ENCODE measurements around the gene RAB17.
A peak's percentile ranks its signal among the peaks of the same experiment; 100 is the strongest.
"Not testable (repeated sequence)": the region's sequence is repeated elsewhere in the genome, so short reads cannot be mapped to it uniquely, and the experiment has no call there.

The RAB17 gene

DNA sequence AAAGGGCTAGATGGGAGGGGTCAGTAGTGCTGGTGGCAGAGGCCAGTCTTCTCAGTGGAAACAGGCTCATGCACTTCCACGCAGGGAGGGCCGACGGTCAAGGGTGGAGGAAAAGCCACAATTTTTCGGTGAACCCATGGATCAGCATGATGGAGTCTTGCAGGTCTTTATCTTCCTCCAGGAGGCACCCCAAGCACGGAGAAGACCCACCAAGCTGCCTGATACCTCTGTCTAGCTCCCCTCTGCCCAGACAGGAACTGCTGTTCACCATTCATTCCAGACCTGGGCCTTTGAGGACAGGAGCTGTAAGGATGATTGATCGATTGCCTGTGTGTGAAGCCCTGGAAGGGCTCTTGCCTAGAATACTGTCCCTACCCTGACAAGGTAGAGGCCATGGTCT lies 34.0 kb upstream of the RAB17 start:
- DNase-seq (ENCODE audit: low spot score) = no peak

DNA sequence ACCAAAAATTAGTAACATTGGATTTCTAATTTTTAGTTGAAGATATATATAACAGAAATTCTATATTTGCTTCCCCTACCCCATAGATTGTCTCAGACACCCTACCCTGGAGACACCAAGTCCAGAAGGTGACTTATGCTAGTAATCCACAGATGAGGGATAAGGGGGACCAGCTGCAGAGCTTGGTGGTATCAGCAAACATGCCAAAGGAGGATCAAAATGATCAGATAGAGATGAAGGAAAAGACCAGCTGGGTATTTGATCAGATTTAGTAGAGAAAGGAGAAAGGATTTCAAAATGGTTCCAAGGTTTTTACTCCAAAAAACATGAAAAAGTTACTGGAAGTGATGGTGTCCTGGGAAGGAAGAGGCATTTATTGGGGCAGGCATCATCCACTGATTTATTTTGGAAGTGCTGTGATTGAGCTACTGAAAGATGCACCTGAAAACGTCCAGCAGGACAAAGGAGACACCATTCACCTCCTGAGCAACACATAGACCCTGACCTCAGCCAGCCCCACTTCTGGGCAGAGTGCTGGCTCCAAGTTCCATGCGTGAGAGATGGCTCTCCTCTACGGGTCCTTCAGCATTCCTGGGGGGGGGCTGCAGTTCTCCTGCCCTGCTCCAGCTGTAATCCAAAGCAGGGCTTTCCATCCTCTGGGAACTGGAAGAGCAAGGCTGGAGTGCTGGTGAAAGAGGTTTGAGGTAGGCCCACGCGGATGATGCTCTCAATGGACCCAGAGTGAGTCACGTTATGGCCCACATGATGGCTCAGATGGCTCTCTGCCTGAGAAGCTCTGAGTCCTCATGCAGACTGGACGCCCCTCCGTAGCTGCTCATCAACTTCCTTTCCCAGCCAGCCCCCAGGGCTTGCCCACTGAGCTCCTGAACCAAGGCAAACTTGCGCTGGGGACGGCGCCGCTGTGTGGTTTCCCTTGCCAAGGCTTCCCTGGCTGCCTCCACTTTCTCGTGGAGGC lies 33.2 kb upstream of the RAB17 start:
- DNase-seq (ENCODE audit: low spot score) = no peak

DNA sequence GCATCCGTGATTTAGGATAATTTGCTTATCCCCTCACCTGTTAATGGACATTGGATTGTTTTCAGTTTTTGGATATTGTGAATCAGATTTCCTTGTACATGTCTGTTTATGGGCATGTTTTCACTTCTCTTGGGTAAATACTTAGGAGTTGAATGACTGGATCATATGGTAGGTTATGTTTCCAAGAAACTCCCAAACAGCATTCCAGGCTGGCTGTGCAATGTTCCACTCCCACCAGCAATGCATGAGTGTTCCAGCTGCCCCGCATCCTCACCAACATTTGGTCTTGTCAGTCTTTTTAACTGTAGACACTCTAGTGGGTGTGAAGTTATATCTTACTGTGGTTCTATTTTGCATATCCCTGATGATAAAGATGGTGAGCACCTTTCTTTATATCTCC lies 27.9 kb upstream of the RAB17 start:
- DNase-seq (ENCODE audit: low spot score) = peak; percentile 73

DNA sequence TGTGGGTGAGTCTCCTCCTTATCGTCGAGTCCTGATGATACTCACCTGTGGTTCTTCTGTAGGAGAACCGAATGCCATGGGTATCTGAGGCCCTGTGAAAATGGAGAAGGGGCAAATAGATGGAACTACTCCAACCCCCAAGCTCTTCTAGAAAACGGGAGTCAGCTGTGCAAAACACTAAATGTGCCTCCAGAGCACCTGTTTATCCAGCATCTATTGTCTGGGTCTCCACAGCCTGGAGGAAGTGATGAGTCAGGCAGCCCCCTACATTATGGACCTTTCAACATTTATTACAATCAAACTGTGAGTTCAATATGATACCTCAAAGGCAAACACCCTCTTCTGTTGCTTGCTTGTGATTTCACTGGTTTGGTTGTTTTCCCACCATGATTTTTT lies 27.1 kb upstream of the RAB17 start:
- no peak for DNase-seq (ENCODE audit: low spot score)

DNA sequence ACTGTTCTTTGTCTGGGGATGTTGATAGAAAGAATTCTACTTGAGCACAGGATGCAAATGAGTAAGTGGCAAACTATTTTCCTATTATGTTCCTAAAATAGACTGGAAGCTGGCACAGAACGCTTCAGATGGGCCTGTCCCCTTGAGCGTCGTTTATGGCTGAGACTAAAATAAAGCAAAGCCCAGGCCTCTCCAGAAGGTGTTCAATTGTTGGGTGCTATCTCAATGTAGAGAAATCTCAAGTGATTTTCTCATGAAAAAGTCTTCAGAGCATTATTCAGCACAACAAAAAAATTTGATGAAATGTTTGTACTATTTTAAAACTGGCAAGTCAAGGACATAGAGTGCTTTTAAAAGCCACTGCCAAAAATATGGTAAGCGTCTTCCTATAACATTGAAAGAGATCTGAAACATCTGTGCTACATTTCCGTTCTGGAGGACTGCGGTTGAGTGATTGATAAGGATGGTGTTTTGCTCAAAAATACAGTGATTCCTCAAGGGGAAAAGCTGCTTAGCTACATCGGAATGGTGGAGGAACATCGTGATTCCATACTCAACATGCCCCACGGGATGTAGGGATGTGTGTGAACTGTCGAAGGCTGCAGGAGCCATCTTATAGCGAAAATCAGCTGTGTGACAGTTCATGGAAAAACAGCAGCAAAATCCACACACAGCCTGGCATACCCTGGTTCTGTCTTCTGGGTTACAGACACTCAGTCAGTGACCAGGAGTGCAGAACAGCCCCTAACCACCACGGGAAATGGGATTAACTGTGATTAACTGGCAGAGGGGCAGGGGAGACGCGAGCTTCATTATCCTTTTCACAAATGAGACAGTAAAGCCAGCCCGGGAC lies 26.4 kb upstream of the RAB17 start:
- peak; percentile 82 for DNase-seq (ENCODE audit: low spot score)

DNA sequence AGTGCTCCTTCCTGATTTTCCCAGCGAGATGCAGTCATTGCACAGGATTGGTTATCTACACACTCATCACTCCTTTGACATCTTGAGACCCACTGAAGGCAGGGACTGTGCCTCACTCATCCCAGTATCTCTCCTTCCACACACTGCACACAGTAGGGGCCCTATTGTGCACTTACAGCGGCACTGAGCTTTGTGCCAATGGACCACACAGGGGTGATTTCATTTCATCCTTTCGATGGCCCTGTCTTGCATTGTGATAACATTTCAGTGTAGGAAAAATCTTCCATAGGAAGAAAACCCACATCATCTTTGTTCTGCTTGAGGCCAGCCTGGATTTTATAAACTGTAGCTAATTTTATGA lies 25.8 kb upstream of the RAB17 start:
- no peak for DNase-seq (ENCODE audit: low spot score)

DNA sequence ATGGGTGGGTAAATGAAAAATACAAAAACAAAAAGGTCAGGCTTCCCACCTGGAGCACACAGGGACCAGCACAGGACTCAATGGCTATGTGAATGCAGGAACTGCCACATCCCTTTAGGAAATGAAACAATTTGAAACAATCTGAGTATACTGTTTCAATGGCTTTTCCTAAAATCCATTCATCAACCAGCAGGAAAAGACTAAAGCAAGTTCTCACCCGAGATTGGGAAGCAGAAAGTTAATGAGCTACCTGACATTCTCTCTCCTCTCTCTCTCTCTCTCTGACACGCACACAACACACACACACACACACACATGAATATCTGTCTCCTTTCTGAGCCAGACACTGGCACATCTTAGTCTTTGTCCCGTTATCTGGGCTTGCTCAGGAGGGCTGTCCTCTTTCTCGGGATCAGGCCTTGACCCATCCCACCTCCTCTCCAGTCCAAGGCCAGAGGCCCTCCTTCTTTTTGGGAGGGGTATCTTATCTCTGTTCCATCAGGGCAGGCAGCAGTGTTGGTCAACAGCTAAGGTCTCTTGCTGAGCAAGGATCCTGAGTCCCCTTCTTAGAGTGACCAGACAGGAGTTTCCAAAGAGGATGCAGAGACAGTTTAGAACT lies 25.2 kb upstream of the RAB17 start:
- DNase-seq (ENCODE audit: low spot score) = no peak

DNA sequence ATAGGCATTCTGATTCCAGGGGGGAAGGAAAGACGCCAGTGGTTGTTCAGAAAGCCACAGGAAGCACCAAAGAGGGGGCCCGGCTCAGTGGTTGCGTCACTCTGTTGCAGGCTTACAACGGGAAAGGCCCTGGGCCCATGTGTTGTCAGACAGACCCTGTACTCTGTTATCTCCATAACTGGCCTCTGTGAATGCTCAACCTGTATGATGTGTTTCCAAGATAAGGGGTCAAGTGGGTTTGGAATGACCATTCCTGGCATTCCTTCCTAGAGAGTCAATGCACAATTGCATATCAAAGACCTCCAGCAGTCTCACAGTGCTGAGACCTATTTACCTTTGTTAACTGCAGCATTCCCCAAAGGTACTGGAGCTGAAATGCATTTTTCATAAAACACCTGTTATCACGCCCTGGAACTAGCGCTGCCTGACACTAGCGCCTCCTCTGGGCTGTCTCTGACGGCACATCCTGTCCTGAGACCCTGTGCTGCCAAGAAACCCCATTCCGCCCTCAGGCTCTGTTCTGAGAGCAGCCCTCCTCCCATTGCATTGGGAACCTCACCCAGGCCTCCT lies 23.7 kb upstream of the RAB17 start:
- DNase-seq (ENCODE audit: low spot score) = no peak

DNA sequence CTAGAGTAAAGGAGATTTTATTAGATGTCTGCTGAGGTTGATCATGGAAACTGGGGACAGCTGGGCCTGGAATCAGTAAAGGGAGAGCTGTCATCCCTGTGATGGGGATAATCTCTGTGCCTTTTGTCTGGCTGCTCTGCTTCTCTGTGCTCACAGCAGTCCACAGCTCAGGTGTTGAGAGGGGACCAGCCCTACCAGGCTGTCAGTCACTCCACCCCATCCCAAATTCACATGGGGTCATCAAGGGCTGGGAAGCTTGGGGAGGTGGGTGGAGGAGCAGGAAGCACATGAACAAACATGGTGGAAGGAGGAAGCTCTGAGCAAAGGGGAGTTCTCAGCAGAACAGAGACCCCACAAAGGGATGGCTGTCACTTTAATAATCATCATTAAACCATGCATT lies 23.1 kb upstream of the RAB17 start:
- no peak for DNase-seq (ENCODE audit: low spot score)

DNA sequence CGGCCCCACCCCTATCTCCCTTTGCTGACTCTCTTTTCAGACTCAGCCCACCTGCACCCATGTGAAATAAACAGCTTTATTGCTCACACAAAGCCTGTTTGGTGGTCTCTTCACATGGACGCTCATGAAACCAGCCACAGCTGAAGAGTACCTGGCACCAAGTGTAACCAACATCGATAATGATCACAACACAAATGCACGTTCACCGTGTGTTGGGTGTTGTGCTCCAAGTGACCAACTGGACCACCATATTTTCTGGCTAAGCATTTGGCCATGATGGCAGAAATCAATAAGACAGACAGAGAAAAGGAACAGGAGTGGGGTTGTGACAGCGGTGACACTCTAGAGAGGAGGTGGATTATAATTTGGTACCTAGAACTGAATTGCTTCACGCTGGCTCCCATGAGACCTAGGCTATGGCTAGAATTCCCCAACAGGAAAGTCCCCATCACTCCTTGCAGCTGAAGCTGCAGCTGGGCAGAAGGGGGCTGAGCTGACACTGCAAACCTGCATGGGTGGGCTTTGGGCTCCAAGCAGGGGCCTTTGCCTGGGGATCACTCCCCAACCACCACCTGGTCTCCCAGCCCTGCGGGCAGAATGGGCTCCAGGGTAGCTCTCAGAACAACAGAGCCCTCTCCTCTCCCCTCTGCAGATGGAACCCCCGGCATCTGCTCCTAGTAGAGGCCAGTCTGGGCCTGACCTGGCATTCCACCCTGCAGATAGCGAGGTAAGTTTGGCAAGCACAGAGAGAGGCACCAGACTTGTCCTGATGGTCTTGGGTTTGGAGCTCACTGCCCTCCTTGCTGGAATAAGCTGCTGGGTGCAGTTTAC lies 22.2 kb upstream of the RAB17 start:
- no peak for DNase-seq (ENCODE audit: low spot score)

DNA sequence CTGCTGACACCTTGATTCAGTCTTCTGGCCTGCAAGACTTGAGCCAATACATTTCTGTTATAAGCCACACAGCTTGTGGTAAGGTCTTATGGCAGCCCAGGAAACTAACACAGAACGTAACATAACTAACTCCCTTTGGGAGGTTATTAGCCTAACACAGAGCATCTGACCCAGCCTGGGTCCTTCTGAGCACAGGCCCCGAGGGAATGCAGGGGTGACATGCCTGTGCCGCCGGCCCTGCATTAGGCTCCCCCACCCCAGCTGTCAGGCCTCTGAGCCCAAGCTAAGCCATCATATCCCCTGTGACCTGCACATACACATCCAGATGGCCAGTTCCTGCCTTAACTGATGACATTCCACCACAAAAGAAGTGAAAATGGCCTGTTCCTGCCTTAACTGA lies 16.0 kb upstream of the RAB17 start:
- DNase-seq (ENCODE audit: low spot score) = not testable (repeated sequence)

DNA sequence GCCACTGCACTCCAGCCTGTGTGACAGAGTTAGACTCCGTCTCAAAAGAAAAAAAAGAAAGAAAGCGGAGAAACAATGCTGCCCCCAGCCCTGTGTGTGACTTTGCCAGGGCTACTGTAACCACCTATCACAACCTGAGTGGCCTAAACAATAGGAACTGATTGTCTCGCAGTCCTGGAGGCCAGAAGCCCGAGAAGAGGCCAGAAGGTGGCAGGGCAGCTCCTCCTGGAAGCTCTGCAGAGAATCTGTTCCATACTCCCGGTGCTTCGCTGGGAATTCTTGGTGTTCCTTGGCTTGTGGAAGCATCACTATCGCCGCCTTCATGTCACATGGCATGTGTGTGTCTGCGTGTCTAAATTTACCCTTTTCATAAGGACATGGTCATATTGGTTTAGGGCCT lies 14.4 kb upstream of the RAB17 start:
- peak; percentile 55 for DNase-seq (ENCODE audit: low spot score)

DNA sequence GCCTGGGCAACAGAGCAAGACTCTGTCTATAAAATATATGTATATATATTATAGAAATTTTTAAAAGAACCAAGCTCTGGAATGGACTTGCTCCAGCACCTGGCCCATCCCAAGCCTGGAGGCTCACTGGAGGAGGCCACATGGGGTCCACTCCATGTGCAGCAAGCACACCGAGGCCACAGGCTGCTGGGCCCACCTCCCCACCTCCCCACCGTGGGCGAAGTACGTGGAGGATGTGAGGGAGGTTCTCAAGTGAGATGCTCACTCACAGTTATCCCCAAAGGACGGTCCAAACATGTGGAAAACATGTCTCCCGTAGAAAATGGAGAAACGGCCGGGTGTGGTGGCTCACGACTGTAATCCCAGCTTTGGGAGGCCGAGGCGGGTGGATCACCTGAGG lies 13.9 kb upstream of the RAB17 start:
- DNase-seq (ENCODE audit: low spot score) = no peak

DNA sequence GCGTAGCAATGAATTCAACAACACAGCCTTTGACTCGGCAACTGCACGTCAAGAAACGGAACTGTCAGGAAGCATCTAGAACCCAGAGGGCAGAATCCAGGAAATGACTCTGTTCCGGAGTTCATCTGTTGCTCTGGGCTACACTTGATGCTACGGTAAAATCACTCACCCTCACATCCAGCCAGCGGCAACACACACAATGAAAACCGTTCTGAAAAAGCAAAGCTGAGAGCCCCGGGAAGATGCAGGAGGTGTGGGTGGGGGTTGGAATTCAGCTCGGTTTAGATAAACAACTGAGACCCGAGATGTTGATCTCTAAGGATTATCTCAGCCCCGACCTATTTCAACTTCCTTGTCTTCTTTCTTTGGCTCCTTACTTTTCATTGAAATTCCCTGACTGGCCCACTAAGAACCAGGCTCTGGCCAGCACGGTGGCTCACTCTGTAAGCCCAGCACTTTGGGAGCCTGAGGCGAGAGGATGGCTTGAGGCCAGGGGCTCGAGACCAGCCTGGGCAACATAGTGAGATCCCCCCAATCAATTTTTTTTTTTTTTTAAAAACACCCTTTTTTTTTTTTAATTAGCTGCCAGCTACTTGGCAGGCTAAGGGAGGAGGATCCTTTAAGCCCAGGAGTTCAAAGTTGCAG lies 13.3 kb upstream of the RAB17 start:
- DNase-seq (ENCODE audit: low spot score) = peak; percentile 47

DNA sequence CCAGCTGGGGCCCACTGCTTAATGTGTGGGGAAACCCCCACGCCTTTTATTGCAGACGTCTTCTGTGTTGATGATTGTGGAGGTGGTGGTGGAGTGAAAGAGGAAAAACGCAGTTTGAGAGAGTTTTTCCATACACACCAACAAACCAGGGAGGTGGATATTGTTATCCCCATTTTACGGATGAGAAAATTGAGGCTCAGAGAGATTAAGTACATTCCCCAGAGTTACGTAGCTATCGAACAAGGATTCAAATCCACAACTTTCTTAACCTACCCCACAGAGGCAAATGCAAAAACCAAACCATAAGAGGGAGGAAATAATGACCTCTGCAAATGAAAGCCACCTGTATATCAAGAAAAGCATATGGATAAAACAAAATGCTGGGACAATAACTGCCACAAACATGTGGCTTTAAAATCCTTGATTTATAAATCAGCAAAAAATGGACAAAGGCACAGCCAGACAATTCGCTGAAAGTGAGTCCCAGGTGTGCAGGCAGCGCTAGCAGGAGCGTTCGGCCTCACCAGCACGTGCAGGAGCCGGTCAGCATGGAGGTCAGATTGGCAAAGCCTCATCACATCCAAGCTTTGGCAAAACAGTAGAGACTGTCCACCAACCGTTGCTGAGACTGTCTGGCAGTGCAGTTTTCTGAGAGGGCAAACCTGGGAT lies 12.6 kb upstream of the RAB17 start:
- DNase-seq (ENCODE audit: low spot score) = no peak

DNA sequence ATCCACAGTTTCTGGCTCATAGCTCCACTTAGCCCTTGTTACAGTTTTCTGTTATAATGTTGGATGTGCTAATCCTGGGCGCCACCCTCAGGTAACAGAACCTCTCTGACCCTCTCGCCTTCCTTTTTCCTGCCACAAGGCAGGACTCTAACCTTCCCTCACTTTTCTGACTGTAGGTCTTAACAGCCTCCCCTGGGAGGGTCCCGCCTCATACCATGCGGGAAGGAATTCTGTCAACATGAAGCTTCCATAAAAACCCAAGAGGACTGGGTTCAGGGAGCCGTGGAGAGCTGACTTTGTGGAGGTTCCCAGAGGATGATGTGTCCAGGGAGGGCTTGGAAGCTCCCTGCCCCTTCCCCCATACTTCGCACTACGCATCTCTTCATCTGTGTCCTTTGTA lies 11.9 kb upstream of the RAB17 start:
- DNase-seq (ENCODE audit: low spot score) = no peak

DNA sequence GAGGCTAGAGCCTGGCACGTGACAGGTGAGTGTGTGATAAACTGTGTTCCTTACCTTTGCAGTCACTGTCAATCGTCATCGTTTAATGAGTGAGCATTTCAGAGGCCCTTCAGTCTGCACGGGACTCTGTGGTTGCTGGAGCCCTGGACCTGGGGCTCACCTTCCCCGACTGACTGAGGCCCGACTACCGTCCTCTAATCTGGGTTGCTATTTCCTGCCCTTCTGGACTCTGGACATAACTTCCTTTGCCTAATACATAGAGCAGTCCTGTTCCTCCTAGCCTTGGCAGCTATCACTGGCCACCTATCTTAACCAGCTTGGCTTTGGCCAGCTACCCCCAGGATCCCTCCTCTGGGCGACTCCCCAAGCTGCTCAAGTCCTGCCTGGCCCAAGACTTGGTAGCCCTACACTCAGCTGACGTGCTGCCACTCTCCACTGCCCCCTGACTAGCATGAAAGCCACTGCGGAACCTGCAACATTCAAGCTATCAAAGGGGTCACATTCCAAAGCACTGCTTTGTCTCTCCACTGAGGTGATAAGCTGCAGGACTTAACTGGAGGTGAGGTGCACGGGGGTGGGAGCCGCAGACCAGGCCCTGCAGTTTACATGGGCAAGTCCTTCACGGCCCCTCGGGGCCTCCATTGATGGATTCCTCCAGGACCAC lies 11.1 kb upstream of the RAB17 start:
- DNase-seq (ENCODE audit: low spot score) = no peak

DNA sequence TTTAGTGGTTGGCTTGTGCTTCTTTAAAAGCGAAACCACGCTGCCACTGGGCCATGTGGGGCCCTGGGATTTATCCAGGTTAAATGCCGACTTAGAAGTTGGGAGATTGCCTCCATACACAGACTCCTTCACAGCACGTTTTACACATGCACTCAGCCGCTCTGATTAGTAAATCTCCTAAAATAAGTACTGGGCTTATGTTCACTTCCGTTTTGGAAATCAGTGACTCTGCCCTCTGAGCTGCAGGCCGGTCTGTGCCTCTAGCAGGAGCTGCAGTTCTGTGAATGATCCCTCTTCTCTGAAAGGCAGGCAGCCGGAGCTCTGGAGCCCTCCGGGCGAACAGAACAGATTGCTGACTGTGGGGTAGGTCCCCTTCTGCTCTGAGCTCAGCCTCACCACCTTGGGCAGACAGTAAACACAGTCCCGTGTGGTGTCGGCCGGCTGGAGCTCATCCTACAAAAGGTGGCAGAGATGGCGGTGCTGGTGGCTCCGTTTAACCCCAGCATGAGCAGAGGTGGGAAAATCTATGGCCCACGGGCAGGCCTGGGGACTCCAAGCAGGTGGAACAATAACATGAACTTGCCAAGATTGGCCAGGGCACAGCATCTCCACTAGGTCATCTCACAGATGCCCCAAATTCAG lies 9.8 kb upstream of the RAB17 start:
- DNase-seq (ENCODE audit: low spot score) = peak; percentile 83

DNA sequence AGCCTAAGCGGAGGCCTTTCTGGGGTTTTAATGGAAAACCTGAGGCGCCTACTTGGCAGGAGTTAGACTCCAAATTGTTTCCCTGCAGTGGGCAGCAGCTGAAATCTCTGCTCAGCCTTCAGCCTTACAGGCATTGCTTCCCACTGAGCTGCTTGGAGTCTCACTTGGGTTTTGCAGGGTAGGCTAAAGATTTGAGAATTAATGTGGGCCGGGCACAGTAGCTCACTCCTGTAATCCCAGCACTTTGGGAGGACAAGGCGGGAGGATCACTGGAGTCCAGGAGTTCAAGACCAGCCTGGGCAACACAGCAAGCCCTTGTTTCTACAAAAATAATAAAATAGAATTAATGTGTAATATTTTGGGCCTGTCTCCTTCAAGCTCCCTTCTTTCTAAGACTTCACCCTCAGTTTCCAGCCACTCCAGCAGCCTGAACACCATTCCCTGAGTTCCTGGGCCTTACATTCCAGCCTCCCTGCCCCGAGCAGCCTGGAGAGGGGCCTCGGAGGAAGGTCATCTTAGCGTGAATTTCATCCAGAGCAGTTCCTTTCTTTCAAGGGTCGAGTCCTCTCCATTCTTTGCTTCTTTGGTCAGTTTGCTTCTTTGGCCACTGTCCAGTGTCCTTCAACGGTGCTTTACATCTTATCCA lies 9.1 kb upstream of the RAB17 start:
- DNase-seq (ENCODE audit: low spot score) = no peak
